ENCODE measurements around the gene SERINC4.

The SERINC4 gene

DNA sequence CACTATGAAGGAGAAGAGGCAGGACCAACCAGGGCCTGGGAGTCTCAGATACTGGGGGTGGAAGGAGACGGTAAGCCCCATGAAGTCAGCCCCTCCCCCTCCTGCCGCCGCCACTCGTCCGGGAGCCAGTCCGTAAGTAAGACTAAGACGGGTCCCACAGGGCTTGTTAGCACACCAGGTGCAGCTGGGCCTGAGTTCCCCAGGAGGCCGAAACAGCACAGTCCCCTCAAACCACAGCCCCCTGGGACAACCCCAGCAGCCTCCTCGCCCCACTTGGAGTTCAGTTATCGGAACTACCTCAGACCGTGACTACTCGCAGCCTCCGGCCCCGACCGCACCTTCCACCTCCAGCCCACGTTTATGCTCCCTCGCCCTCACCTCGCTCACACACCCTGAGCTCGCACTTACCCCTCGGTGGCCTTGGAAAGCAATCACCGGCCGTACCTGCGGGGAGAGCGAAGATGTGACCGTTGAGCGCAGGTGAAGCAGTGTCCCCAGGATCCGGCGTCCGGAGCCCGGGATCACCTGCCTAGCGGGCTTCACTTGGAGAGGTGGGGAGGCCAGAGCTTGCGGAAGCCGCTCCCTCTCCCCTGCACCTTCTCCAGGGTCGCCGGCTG is 23.8 kb downstream of the SERINC4 start:
- peak overlapping the region; percentile 65 for H3K4me3 ChIP-seq (ENCODE audit: low read depth, low read length)
- TF ChIP-seq, protein P1, sequence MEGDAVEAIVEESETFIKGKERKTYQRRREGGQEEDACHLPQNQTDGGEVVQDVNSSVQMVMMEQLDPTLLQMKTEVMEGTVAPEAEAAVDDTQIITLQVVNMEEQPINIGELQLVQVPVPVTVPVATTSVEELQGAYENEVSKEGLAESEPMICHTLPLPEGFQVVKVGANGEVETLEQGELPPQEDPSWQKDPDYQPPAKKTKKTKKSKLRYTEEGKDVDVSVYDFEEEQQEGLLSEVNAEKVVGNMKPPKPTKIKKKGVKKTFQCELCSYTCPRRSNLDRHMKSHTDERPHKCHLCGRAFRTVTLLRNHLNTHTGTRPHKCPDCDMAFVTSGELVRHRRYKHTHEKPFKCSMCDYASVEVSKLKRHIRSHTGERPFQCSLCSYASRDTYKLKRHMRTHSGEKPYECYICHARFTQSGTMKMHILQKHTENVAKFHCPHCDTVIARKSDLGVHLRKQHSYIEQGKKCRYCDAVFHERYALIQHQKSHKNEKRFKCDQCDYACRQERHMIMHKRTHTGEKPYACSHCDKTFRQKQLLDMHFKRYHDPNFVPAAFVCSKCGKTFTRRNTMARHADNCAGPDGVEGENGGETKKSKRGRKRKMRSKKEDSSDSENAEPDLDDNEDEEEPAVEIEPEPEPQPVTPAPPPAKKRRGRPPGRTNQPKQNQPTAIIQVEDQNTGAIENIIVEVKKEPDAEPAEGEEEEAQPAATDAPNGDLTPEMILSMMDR (IDR thresholded peaks at IDR 0.05; ENCODE audit: borderline replicate concordance, insufficient read depth, low read depth, low read length), result no peak

DNA sequence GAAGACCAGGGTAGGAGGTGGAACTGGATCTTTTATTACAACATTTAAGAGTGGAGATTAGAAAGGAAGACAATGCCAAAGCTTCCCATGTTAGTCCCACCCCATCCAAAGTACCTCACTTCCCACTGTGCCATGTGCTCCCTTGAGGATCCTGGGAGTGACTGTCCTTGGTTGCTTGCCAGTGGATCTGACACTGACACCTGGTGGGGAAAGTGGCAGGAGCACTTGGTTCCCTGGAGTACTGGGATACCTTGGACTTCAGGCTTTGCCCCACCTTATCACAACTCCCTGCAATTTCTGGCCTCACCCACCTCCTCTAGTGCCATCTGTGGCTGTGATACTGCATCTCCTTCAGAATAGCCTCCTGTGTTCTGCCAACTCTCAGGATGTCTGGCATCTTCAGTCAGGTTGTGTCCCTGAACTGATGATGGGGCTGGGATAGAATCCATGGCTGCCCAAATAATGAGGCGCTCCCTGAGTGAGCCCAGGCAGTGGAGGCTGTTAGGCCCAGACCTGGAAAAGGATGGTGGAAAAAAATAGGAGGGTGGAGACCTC is 24.5 kb downstream of the SERINC4 start:
- peak overlapping the region; percentile 65 for H3K4me3 ChIP-seq (ENCODE audit: low read depth, low read length)
- TF ChIP-seq, protein P1 (IDR thresholded peaks at IDR 0.05; ENCODE audit: borderline replicate concordance, insufficient read depth, low read depth, low read length), result peak; percentile 22; the same call in 1 of the 2 replicates

DNA sequence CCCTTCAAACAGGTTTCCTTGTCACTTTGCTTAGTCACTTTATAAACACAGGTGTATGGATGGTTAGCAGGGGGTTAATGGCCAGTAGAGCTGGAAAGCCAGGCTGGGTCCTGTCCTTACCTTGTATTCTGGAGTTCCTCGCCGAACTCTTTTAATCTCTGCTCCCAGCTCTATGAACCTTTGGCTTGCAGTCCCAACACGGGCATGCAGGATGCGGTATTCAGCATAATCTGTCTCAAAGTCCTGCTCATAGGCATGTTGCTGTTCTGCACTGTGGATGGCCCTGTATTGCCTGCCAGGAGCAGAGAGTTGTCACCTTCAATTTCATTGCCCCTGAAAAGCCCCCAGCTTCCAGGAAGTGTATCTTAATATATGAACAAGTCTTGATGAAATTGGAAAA is 26.0 kb downstream of the SERINC4 start:
- TF ChIP-seq, protein P1 (IDR thresholded peaks at IDR 0.05; ENCODE audit: borderline replicate concordance, insufficient read depth, low read depth, low read length), result no peak
- no peak overlapping the region for H3K4me3 ChIP-seq (ENCODE audit: low read depth, low read length)

GRCh38 chr15:43772624-43773023 is 27.4 kb downstream of the SERINC4 start:
- TF ChIP-seq, protein P1 (IDR thresholded peaks at IDR 0.05; ENCODE audit: borderline replicate concordance, insufficient read depth, low read depth, low read length), result no peak
- no peak overlapping the region for H3K4me3 ChIP-seq (ENCODE audit: low read depth, low read length)

GRCh38 chr15:43771816-43772215 is 28.2 kb downstream of the SERINC4 start:
- no peak overlapping the region for H3K4me3 ChIP-seq (ENCODE audit: low read depth, low read length)
- TF ChIP-seq, protein P1 (IDR thresholded peaks at IDR 0.05; ENCODE audit: borderline replicate concordance, insufficient read depth, low read depth, low read length), result no peak

GRCh38 chr15:43769584-43770228 is 30.3 kb downstream of the SERINC4 start:
- H3K4me3 ChIP-seq (ENCODE audit: low read depth, low read length), result no peak overlapping the region
- TF ChIP-seq, protein P1 (IDR thresholded peaks at IDR 0.05; ENCODE audit: borderline replicate concordance, insufficient read depth, low read depth, low read length), result peak; percentile 77

Data from GM12875 (cell line).